Mucosa of descending colon (tissue), 3 donors: ENCODE results near the gene PUSL1. TPM values are rescaled to one million over a fixed set of nuclear protein-coding genes. Genes with fewer than 3 reads are reported as not detected.

ENCODE experiments used
- ATAC-seq: fragments of 200-7000 bp; cut with Tn5 transposase; one replicate; pipeline ENCODE4 v1.9.1; 2020; ENCODE audit warnings: mild to moderate bottlenecking, moderate library complexity
- DNase-seq, 3 donors: peaks; one replicate each; pipeline ENCODE4 v3.0.0-alpha.2; 2020
- H3K36me3 ChIP-seq: fragments of 200-600 bp; one replicate; pipeline ENCODE4 v1.8.0; 2021; ENCODE audit warnings: low read depth, mild to moderate bottlenecking
- H3K4me1 ChIP-seq: fragments of 200-600 bp; one replicate; pipeline ENCODE4 v1.8.0; 2021; ENCODE audit warnings: low read depth, mild to moderate bottlenecking
- H3K4me3 ChIP-seq: fragments of 200-600 bp; one replicate; pipeline ENCODE4 v1.8.0; 2021; ENCODE audit warnings: mild to moderate bottlenecking
- H3K9me3 ChIP-seq: fragments of 200-600 bp; one replicate; pipeline ENCODE4 v1.8.0; 2021; ENCODE audit warnings: mild to moderate bottlenecking
- CTCF ChIP-seq: fragments of 200-600 bp; IDR thresholded peaks from one replicate; pipeline ENCODE4 v1.8.0; 2022; ENCODE audit warnings: antibody characterized with exemption, mild to moderate bottlenecking
- intact Hi-C, 2 donors: fragments of 100-400 bp; cut with DNase I in 1 of 2; cut with micrococcal nuclease in 1 of 2; formaldehyde crosslinking; loops; one replicate each; pipeline versions ENCODE4 v1.11.0 to v1.11.1; 2022; cut with DNase I, micrococcal nuclease
- total RNA-seq, 3 donors: library from RNA; stranded (reverse); fragmentation: NEBNext Ultra II Directional in 2 of 3; extraction: Animal tissue kit (Norgen Biotek cat#: 25700) in 2 of 3; gene quantifications; one replicate each; pipeline versions ENCODE4 v1.2.1 to v1.2.4, GENCODE V29; 2021 to 2023
- donor health status: DM: no; HTN: no; CAD: no; lungs with moderate emphysema.
- donor health status: DM: no; HTN: no; CAD: no.
- donor health status: DM: no; HTN: yes; CAD: no.

Gene PUSL1
- total RNA-seq, 3 donors from 2014 or later = 12.4 to 15.9 (median 15.4) TPM

GRCh38 chr1:1309251-1310108, 1.1 kb downstream of the PUSL1 start:
- peak overlapping the region; percentile 45 for H3K4me3 ChIP-seq
- H3K9me3 ChIP-seq = no peaks in the 10 kb centered on the region
- ATAC-seq (peak; percentile 26), DNase-seq (peak; percentile 68 to 78 (median 78))
- TF ChIP-seq CTCF = no peak
- intact Hi-C loops = no loop called here
- peaks cover 10% of the 10 kb centered on the region for H3K36me3 ChIP-seq
- peaks cover 38% of the 10 kb centered on the region for H3K4me1 ChIP-seq

- ATAC-seq (no peak), DNase-seq (no peak)
- intact Hi-C loops = no loop called here
- H3K36me3 ChIP-seq = peaks cover 10% of the 10 kb centered on the region
- no peak overlapping the region for H3K4me3 ChIP-seq
- peaks cover 33% of the 10 kb centered on the region for H3K4me1 ChIP-seq
- no peak for TF ChIP-seq CTCF
- no peaks in the 10 kb centered on the region for H3K9me3 ChIP-seq
Measured at GRCh38 chr1:1310109-1310385, 1.6 kb downstream of the PUSL1 start.

- no peak overlapping the region for H3K4me3 ChIP-seq
- peaks cover 28% of the 10 kb centered on the region for H3K4me1 ChIP-seq
- DNase-seq (no peak), ATAC-seq (no peak)
- intact Hi-C loops = no loop called here
- H3K9me3 ChIP-seq = no peaks in the 10 kb centered on the region
- peaks cover 10% of the 10 kb centered on the region for H3K36me3 ChIP-seq
- TF ChIP-seq CTCF = no peak
Measured at GRCh38 chr1:1310476-1311053, 2.2 kb downstream of the PUSL1 start.

GRCh38 chr1:1311107-1312104, 3.0 kb downstream of the PUSL1 start:
- intact Hi-C loops = no loop called here
- peaks cover 19% of the 10 kb centered on the region for H3K4me1 ChIP-seq
- DNase-seq (no peak), ATAC-seq (no peak)
- H3K9me3 ChIP-seq = no peaks in the 10 kb centered on the region
- no peak overlapping the region for H3K4me3 ChIP-seq
- TF ChIP-seq CTCF = no peak
- peaks cover 10% of the 10 kb centered on the region for H3K36me3 ChIP-seq

- Histone ChIP-seq H3K36me3 (peaks cover 10% of the 10 kb centered on the region), H3K4me1 (peaks cover 11% of the 10 kb centered on the region), H3K9me3 (no peaks in the 10 kb centered on the region), H3K4me3 (no peak overlapping the region)
- ATAC-seq (no peak), DNase-seq (no peak)
- TF ChIP-seq CTCF = no peak
- intact Hi-C loops = no loop called here
Measured at GRCh38 chr1:1312450-1313314, 4.3 kb downstream of the PUSL1 start.
